ENCODE results near the gene SPON1.

- no peak for TF ChIP-seq CTCF (IDR thresholded peaks at IDR 0.05)
- TF ChIP-seq POLR2A (IDR thresholded peaks at IDR 0.05), result no peak
Observed at GRCh38 chr11:14182833-14183364, 220.4 kb downstream of the SPON1 start.

Data from transverse colon (tissue), 3 donors.